Gastrocnemius medialis (tissue), 4 donors: ENCODE results near the gene SCN9A.

Source experiments
- POLR2A ChIP-seq, 2 donors: fragments of 450-650 bp; IDR thresholded peaks; one replicate each; pipeline ENCODE4 v1.6.1; 2017; ENCODE audit warnings: antibody characterized with exemption in 2 of 2, mild to moderate bottlenecking in 2 of 2, moderate library complexity in 2 of 2
- TF ChIP-seq, protein P1 (sequence below), 5 experiments: fragments of 450-650 bp in 3 of 5; fragments of 200-600 bp in 2 of 5; sonication (generic) in 2 of 5; IDR thresholded peaks in 4 of 5; conservative IDR thresholded peaks in 1 of 5; 1 replicate in 4 of 5; 2 replicates in 1 of 5; pipeline ENCODE4 v1.5.1; 2016 to 2019; ENCODE audit warnings: antibody characterized with exemption in 5 of 5, mild to moderate bottlenecking in 3 of 5, moderate library complexity in 3 of 5

DNA sequence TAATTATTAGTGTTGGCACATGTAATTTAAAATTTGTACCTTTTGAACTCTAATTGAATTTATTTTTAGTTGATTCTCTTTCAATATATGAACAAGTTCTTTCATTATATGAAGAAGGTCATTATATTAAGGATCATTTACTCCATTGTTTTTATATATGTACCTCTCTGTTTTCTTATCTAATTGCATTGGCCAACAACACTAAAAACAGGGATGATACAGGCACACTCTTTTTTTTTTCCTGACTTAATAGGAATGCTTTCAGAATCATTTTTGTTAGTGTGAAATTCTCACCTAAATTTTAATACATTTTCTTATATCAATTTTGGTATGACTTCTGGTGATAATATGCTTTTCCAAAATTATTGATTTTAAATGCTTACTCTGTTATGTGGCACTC is 173.0 kb downstream of the SCN9A start:
- TF ChIP-seq, protein P1, sequence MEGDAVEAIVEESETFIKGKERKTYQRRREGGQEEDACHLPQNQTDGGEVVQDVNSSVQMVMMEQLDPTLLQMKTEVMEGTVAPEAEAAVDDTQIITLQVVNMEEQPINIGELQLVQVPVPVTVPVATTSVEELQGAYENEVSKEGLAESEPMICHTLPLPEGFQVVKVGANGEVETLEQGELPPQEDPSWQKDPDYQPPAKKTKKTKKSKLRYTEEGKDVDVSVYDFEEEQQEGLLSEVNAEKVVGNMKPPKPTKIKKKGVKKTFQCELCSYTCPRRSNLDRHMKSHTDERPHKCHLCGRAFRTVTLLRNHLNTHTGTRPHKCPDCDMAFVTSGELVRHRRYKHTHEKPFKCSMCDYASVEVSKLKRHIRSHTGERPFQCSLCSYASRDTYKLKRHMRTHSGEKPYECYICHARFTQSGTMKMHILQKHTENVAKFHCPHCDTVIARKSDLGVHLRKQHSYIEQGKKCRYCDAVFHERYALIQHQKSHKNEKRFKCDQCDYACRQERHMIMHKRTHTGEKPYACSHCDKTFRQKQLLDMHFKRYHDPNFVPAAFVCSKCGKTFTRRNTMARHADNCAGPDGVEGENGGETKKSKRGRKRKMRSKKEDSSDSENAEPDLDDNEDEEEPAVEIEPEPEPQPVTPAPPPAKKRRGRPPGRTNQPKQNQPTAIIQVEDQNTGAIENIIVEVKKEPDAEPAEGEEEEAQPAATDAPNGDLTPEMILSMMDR (IDR thresholded peaks at IDR 0.05 in 4 of 5, conservative IDR thresholded peaks at IDR 0.05 in 1 of 5), result no peak
- TF ChIP-seq POLR2A (IDR thresholded peaks at IDR 0.05), result no peak
